Measurements from ENCODE around the gene DLGAP1.
A peak's percentile ranks its signal among the peaks of the same experiment; 100 is the strongest.
"Not testable (repeated sequence)": the region's sequence is repeated elsewhere in the genome, so short reads cannot be mapped to it uniquely, and the experiment has no call there.

Gene DLGAP1

DNA sequence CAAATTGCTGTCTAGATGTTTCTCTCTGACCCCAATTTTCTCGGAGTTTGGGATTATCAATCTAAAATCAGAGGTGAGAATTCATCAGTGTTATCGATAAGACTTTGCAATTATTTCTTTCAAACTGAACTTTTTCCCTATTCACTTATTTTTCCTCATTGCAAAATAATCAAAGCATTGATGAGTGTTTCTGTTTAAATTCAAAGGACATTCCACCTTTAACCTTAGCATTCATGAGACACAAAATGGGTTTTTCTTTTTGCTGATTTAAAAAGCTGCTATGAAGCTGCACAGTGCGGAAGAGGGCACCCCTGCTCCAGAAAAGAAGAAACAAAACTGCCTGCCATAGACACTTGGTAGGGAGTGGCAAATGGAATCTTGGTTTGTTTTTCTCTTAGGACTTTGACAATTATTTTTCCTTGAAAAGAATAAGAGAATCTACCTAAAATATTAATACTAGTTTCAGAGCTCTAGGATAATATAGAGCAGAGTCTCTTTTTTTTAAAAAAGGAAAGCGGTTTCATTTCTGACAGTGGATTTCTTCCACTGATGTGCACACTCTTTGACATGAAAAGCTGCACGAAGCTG, 801.8 kb downstream of the DLGAP1 start:
- ATAC-seq: no peak
- no peak for TF ChIP-seq ARNTL (CRISPR knock-in tag; IDR thresholded peaks at IDR 0.05; ENCODE audit: borderline replicate concordance, low read depth)
- TF ChIP-seq, protein P1, sequence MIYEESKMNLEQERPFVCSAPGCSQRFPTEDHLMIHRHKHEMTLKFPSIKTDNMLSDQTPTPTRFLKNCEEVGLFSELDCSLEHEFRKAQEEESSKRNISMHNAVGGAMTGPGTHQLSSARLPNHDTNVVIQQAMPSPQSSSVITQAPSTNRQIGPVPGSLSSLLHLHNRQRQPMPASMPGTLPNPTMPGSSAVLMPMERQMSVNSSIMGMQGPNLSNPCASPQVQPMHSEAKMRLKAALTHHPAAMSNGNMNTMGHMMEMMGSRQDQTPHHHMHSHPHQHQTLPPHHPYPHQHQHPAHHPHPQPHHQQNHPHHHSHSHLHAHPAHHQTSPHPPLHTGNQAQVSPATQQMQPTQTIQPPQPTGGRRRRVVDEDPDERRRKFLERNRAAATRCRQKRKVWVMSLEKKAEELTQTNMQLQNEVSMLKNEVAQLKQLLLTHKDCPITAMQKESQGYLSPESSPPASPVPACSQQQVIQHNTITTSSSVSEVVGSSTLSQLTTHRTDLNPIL (CRISPR knock-in tag; IDR thresholded peaks at IDR 0.05; ENCODE audit: low read depth): no peak
- TF ChIP-seq ZC3H10 (CRISPR knock-in tag; IDR thresholded peaks at IDR 0.05): no peak
- no peak for TF ChIP-seq ZFP3 (CRISPR knock-in tag; IDR thresholded peaks at IDR 0.05)
- TF ChIP-seq CSDC2 (CRISPR knock-in tag; IDR thresholded peaks at IDR 0.05): no peak
- TF ChIP-seq ZFP30 (CRISPR knock-in tag; IDR thresholded peaks at IDR 0.05): no peak
- TF ChIP-seq TOX (CRISPR knock-in tag; IDR thresholded peaks at IDR 0.05; ENCODE audit: borderline replicate concordance): no peak
- TF ChIP-seq RARB (CRISPR knock-in tag; IDR thresholded peaks at IDR 0.05): no peak
- TF ChIP-seq SNAI2 (CRISPR knock-in tag; IDR thresholded peaks at IDR 0.05): no peak

- no peak for TF ChIP-seq RARB (CRISPR knock-in tag; IDR thresholded peaks at IDR 0.05)
- 0 out of 2 replicates have a peak, but pooled peaks have one; percentile 82 for TF ChIP-seq SNAI2 (CRISPR knock-in tag; IDR thresholded peaks at IDR 0.05)
- 0 out of 2 replicates have a peak, but pooled peaks have one; percentile 32 for TF ChIP-seq ZC3H10 (CRISPR knock-in tag; IDR thresholded peaks at IDR 0.05)
- no peak for TF ChIP-seq PPARA (CRISPR knock-in tag; IDR thresholded peaks at IDR 0.05; ENCODE audit: borderline replicate concordance)
- TF ChIP-seq ZNF70 (CRISPR knock-in tag; IDR thresholded peaks at IDR 0.05): no peak
- TF ChIP-seq ESRRG (CRISPR knock-in tag; IDR thresholded peaks at IDR 0.05): no peak
- 0 out of 2 replicates have a peak, but pooled peaks have one; percentile 8 for TF ChIP-seq ISL1 (CRISPR knock-in tag; IDR thresholded peaks at IDR 0.05)
- TF ChIP-seq ARNTL (CRISPR knock-in tag; IDR thresholded peaks at IDR 0.05; ENCODE audit: borderline replicate concordance, low read depth): no peak
- TF ChIP-seq BACH2 (CRISPR knock-in tag; IDR thresholded peaks at IDR 0.05; ENCODE audit: borderline replicate concordance): no peak
- TF ChIP-seq ZFP3 (CRISPR knock-in tag; IDR thresholded peaks at IDR 0.05): peak; percentile 67; the same call in 1 of the 2 replicates
- no peak for TF ChIP-seq ZNF565 (CRISPR knock-in tag; conservative IDR thresholded peaks at IDR 0.05; ENCODE audit: low read depth)
- TF ChIP-seq, protein P2, sequence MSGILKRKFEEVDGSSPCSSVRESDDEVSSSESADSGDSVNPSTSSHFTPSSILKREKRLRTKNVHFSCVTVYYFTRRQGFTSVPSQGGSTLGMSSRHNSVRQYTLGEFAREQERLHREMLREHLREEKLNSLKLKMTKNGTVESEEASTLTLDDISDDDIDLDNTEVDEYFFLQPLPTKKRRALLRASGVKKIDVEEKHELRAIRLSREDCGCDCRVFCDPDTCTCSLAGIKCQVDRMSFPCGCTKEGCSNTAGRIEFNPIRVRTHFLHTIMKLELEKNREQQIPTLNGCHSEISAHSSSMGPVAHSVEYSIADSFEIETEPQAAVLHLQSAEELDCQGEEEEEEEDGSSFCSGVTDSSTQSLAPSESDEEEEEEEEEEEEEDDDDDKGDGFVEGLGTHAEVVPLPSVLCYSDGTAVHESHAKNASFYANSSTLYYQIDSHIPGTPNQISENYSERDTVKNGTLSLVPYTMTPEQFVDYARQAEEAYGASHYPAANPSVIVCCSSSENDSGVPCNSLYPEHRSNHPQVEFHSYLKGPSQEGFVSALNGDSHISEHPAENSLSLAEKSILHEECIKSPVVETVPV (CRISPR knock-in tag; IDR thresholded peaks at IDR 0.05): no peak
- TF ChIP-seq, protein P1 (CRISPR knock-in tag; IDR thresholded peaks at IDR 0.05; ENCODE audit: low read depth): no peak
- TF ChIP-seq CSDC2 (CRISPR knock-in tag; IDR thresholded peaks at IDR 0.05): peak; percentile 89; the same call in 1 of the 2 replicates
- no peak for TF ChIP-seq TOX (CRISPR knock-in tag; IDR thresholded peaks at IDR 0.05; ENCODE audit: borderline replicate concordance)
- peak; percentile 96 for ATAC-seq
Observed at GRCh38 chr18:3652380-3653262, 802.5 kb downstream of the DLGAP1 start.

DNA sequence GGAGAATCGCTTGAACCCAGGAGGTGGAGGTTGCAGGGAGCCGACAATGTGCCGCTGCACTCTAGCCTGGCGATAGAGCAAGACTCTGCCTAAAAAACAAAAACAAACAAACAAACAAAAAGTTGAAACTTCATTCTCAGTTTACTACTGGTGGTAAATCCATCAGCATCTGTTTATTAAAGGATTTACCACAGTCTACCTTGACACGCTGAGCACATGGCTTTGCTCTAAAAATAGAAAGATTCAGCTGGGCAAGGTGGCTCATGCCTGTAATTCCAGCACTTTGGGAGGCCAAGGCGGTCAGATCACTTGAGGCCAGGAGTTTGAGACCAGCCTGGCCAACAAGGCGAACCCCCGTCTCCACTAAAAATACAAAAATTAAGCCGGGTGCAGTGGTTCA, 803.8 kb downstream of the DLGAP1 start:
- no peak for TF ChIP-seq TCF4 (CRISPR knock-in tag; IDR thresholded peaks at IDR 0.05; ENCODE audit: borderline replicate concordance)
- TF ChIP-seq ZFP30 (CRISPR knock-in tag; IDR thresholded peaks at IDR 0.05): no peak
- TF ChIP-seq ZC3H10 (CRISPR knock-in tag; IDR thresholded peaks at IDR 0.05): no peak
- TF ChIP-seq ISL1 (CRISPR knock-in tag; IDR thresholded peaks at IDR 0.05): no peak
- no peak for TF ChIP-seq PPARA (CRISPR knock-in tag; IDR thresholded peaks at IDR 0.05; ENCODE audit: borderline replicate concordance)
- TF ChIP-seq, protein P1 (CRISPR knock-in tag; IDR thresholded peaks at IDR 0.05; ENCODE audit: low read depth): no peak
- TF ChIP-seq SNAI2 (CRISPR knock-in tag; IDR thresholded peaks at IDR 0.05): no peak
- TF ChIP-seq BACH2 (CRISPR knock-in tag; IDR thresholded peaks at IDR 0.05; ENCODE audit: borderline replicate concordance): no peak
- no peak for TF ChIP-seq ZNF565 (CRISPR knock-in tag; conservative IDR thresholded peaks at IDR 0.05; ENCODE audit: low read depth)
- TF ChIP-seq ZFP3 (CRISPR knock-in tag; IDR thresholded peaks at IDR 0.05): no peak
- TF ChIP-seq GLIS3 (CRISPR knock-in tag; IDR thresholded peaks at IDR 0.05): no peak
- TF ChIP-seq, protein P2 (CRISPR knock-in tag; IDR thresholded peaks at IDR 0.05): no peak
- no peak for TF ChIP-seq ESRRG (CRISPR knock-in tag; IDR thresholded peaks at IDR 0.05)
- no peak for TF ChIP-seq OSR1 (CRISPR knock-in tag; IDR thresholded peaks at IDR 0.05)
- TF ChIP-seq ZNF8 (CRISPR knock-in tag; IDR thresholded peaks at IDR 0.05): no peak
- no peak for TF ChIP-seq ARNTL (CRISPR knock-in tag; IDR thresholded peaks at IDR 0.05; ENCODE audit: borderline replicate concordance, low read depth)
- TF ChIP-seq TOX (CRISPR knock-in tag; IDR thresholded peaks at IDR 0.05; ENCODE audit: borderline replicate concordance): no peak
- no peak for ATAC-seq

GRCh38 chr18:3650521-3651042, 804.5 kb downstream of the DLGAP1 start:
- ATAC-seq: not testable (repeated sequence)

All from SK-N-SH treated with all-trans-retinoic acid at 6 μM for 48 hours (cell line).